Activated CD8-positive, alpha-beta T cell treated with anti-CD3 and anti-CD28 coated beads for 36 hours (primary cell): ENCODE data around the gene PRKAG2. TPM values are rescaled to one million over a fixed set of nuclear protein-coding genes. Genes with fewer than 3 reads are reported as not detected.

ENCODE experiments used
- ATAC-seq: fragments of 200-7000 bp; cut with Tn5 transposase; one replicate; pipeline ENCODE4 v1.10.0; 2021; ENCODE audit warnings: mild to moderate bottlenecking, moderate library complexity
- CTCF ChIA-PET: fragments of 350-600 bp; sonication (Branson Sonifier 250); formaldehyde crosslinking; loops from one replicate; lab custom pipeline; 2021; ENCODE audit warnings: antibody characterized with exemption; lab: Charles Lee
- POLR2A ChIA-PET: fragments of 350-600 bp; sonication (Branson Sonifier 250); formaldehyde crosslinking; loops from one replicate; lab custom pipeline; 2021; ENCODE audit warnings: antibody characterized with exemption; lab: Charles Lee
- DNase-seq: peaks from one replicate; pipeline ENCODE4 v3.0.0-alpha.2; 2020
- H3K27ac Mint-ChIP-seq: one replicate; pipeline ENCODE4 v1.8.0; 2021; ENCODE audit warnings: mild to moderate bottlenecking, mixed read lengths
- H3K27me3 Mint-ChIP-seq: one replicate; pipeline ENCODE4 v1.8.0; 2021; ENCODE audit warnings: mixed read lengths
- H3K36me3 Mint-ChIP-seq: one replicate; pipeline ENCODE4 v1.8.0; 2021; ENCODE audit warnings: low read depth, mixed read lengths
- H3K4me1 Mint-ChIP-seq: one replicate; pipeline ENCODE4 v1.8.0; 2021; ENCODE audit warnings: low read depth, mixed read lengths
- H3K4me3 Mint-ChIP-seq: one replicate; pipeline ENCODE4 v1.8.0; 2021; ENCODE audit warnings: mild to moderate bottlenecking, moderate library complexity, mixed read lengths
- H3K9me3 Mint-ChIP-seq: one replicate; pipeline ENCODE4 v1.8.0; 2021; ENCODE audit warnings: mixed read lengths
- intact Hi-C: fragments of 100-400 bp; cut with micrococcal nuclease; formaldehyde crosslinking; loops from one replicate; pipeline ENCODE4 v1.10.0; 2022
- total RNA-seq, 2 experiments: library from RNA; stranded (reverse); gene quantifications; one replicate each; pipeline ENCODE4 v1.2.3, GENCODE V29; 2021
- TF ChIP-seq, protein P1 (sequence below): fragments of 200-600 bp; IDR thresholded peaks from one replicate; pipeline ENCODE4 v1.8.0; 2022; ENCODE audit warnings: antibody characterized with exemption, mild to moderate bottlenecking

The PRKAG2 gene
- total RNA-seq, 2 experiments from 2014 or later: 17.0 to 19.2 TPM

- ATAC-seq: no peak
- Mint-ChIP-seq H3K27me3 (no peaks in the 10 kb centered on the region), H3K9me3 (no peaks in the 10 kb centered on the region), H3K27ac (no peak overlapping the region), H3K4me1 (peaks cover under 1% of the 10 kb centered on the region), H3K4me3 (no peak overlapping the region), H3K36me3 (no peaks in the 10 kb centered on the region)
- intact Hi-C loops: no loop called here
- ChIA-PET CTCF (interaction anchor here (1.4 kb wide), 1 partner anchor 43 kb away, joined by 4 read pairs; no protein-coding TSS in a partner anchor), POLR2A (no interaction called here)
- TF ChIP-seq, protein P1, sequence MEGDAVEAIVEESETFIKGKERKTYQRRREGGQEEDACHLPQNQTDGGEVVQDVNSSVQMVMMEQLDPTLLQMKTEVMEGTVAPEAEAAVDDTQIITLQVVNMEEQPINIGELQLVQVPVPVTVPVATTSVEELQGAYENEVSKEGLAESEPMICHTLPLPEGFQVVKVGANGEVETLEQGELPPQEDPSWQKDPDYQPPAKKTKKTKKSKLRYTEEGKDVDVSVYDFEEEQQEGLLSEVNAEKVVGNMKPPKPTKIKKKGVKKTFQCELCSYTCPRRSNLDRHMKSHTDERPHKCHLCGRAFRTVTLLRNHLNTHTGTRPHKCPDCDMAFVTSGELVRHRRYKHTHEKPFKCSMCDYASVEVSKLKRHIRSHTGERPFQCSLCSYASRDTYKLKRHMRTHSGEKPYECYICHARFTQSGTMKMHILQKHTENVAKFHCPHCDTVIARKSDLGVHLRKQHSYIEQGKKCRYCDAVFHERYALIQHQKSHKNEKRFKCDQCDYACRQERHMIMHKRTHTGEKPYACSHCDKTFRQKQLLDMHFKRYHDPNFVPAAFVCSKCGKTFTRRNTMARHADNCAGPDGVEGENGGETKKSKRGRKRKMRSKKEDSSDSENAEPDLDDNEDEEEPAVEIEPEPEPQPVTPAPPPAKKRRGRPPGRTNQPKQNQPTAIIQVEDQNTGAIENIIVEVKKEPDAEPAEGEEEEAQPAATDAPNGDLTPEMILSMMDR: no peak
- DNase-seq: no peak
Observed at GRCh38 chr7:151717415-151717814, 159.5 kb downstream of the PRKAG2 start.

DNA sequence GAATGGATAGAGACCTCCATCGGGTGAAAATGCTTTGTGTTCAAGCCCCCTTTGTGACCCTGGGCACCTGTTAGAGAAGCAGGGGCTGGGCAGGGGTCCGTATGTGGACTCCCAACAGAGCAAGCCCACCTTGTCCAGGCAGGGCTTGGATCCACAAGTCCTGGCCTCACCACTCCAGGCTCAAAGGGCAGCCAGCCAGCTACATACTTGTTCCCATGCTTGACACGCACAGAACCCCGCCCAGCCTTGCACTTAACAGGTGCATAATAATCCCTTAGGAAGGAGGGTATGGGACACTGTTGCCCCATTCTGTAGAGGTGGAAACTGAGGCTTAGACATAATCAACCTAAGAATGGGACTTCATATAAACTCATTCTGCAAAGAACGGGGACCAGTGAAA is 160.6 kb downstream of the PRKAG2 start:
- Mint-ChIP-seq H3K27me3 (no peaks in the 10 kb centered on the region), H3K27ac (peak overlapping the region; percentile 13), H3K4me3 (no peak overlapping the region), H3K4me1 (peaks cover 4% of the 10 kb centered on the region), H3K36me3 (no peaks in the 10 kb centered on the region), H3K9me3 (no peaks in the 10 kb centered on the region)
- intact Hi-C loops: no loop called here
- TF ChIP-seq, protein P1: no peak
- ChIA-PET CTCF (no interaction called here), POLR2A (no interaction called here)
- DNase-seq (no peak), ATAC-seq (no peak)

- DNase-seq: no peak
- Mint-ChIP-seq H3K27ac (peak overlapping the region; percentile 13), H3K9me3 (no peaks in the 10 kb centered on the region), H3K4me3 (no peak overlapping the region), H3K27me3 (no peaks in the 10 kb centered on the region), H3K4me1 (peaks cover 4% of the 10 kb centered on the region), H3K36me3 (no peaks in the 10 kb centered on the region)
- POLR2A ChIA-PET: no interaction called here
- intact Hi-C loops: no loop called here
- CTCF ChIA-PET: no interaction called here
- no peak for ATAC-seq
- TF ChIP-seq, protein P1: no peak
Observed at GRCh38 chr7:151715666-151716315, 161.1 kb downstream of the PRKAG2 start.

GRCh38 chr7:151714201-151714600 is 162.7 kb downstream of the PRKAG2 start:
- TF ChIP-seq, protein P1: no peak
- no peak for DNase-seq
- Mint-ChIP-seq H3K36me3 (no peaks in the 10 kb centered on the region), H3K4me1 (peaks cover 4% of the 10 kb centered on the region), H3K27me3 (no peaks in the 10 kb centered on the region), H3K27ac (no peak overlapping the region), H3K9me3 (no peaks in the 10 kb centered on the region), H3K4me3 (no peak overlapping the region)
- ATAC-seq: no peak
- intact Hi-C loops: no loop called here
- ChIA-PET POLR2A (no interaction called here), CTCF (no interaction called here)

DNA sequence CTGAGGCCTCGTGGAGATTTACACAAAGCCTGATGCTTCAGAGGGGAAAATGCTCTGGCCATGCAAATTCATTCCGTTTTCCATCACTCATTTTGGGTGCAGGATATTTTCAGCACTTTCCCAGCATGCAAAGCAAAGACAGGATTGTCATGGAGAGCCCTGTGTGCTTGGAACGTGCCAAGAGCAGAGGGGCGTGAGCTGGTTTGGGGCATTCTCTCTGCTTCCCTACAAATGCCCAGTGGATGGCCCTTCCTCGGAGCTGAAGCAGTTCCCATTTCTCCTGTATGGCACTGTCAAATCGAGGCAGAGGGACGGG is 164.1 kb downstream of the PRKAG2 start:
- Mint-ChIP-seq H3K4me1 (peaks cover 4% of the 10 kb centered on the region), H3K9me3 (no peaks in the 10 kb centered on the region), H3K36me3 (no peaks in the 10 kb centered on the region), H3K27me3 (no peaks in the 10 kb centered on the region), H3K4me3 (no peak overlapping the region), H3K27ac (no peak overlapping the region)
- CTCF ChIA-PET: no interaction called here
- POLR2A ChIA-PET: no interaction called here
- DNase-seq (no peak), ATAC-seq (no peak)
- intact Hi-C loops: no loop called here
- TF ChIP-seq, protein P1: no peak
